ENCODE data around the gene KRTDAP. TPM values are rescaled to one million over a fixed set of nuclear protein-coding genes. Genes with fewer than 3 reads are reported as not detected.
A peak's percentile ranks its signal among the peaks of the same experiment; 100 is the strongest.

The KRTDAP gene
- total and polyA plus RNA-seq, 10 of the 15 experiments (the other 5 are each of a cell fraction or from before 2014, with no cell fraction given), result 0.23 TPM; not detected in 9

- TF ChIP-seq NBN (IDR thresholded peaks at IDR 0.05) (peak; percentile 99), CREB1 (IDR thresholded peaks at IDR 0.05; ENCODE audit: low read depth) (peak; percentile 73), SP1 (IDR thresholded peaks at IDR 0.05; ENCODE audit: low read depth, low read length) (peak; percentile 31), NR2F1 (conservative IDR thresholded peaks at IDR 0.05) (peak; percentile 63), FOXK2 (IDR thresholded peaks at IDR 0.05) (no peak), PRDM15 (CRISPR knock-in tag; IDR thresholded peaks at IDR 0.05) (no peak), GABPA (IDR thresholded peaks at IDR 0.05; ENCODE audit: low read depth) (peak; percentile 66; the same call in 1 of the 2 replicates), KLF5 (IDR thresholded peaks at IDR 0.05; ENCODE audit: partially characterized antibody) (peak; percentile 31), CREM (IDR thresholded peaks at IDR 0.05; ENCODE audit: low read depth) (peak; percentile 81; the same call in 1 of the 2 replicates), RB1 (IDR thresholded peaks at IDR 0.05; ENCODE audit: borderline replicate concordance) (no peak), EP300 (IDR thresholded peaks at IDR 0.05; ENCODE audit: borderline replicate concordance in 1 of 2, control insufficient read depth in 1 of 2, low read depth in 2 of 2, low read length in 2 of 2) (peak; percentile 92 to 97), BHLHE40 (IDR thresholded peaks at IDR 0.05; ENCODE audit: borderline replicate concordance in 1 of 2, low read depth in 2 of 2, low read length in 1 of 2) (peak; percentile 58 to 68), MLLT1 (IDR thresholded peaks at IDR 0.05) (peak; percentile 95), ATF7 (IDR thresholded peaks at IDR 0.05; ENCODE audit: low read depth) (peak; percentile 96), CBFB (IDR thresholded peaks at IDR 0.05; ENCODE audit: low read depth) (no peak), DPF2 (IDR thresholded peaks at IDR 0.05) (peak; percentile 96), MEF2B (IDR thresholded peaks at IDR 0.05; ENCODE audit: partially characterized antibody, poor library complexity, severe bottlenecking) (peak; percentile 98), EED (IDR thresholded peaks at IDR 0.05; ENCODE audit: low read depth) (peak; percentile 100), JUNB (IDR thresholded peaks at IDR 0.05) (peak; percentile 88), ATF2 (IDR thresholded peaks at IDR 0.05; ENCODE audit: low read length) (no peak; the same call in none of the 2 replicates)
- TF ChIP-seq, protein P1, sequence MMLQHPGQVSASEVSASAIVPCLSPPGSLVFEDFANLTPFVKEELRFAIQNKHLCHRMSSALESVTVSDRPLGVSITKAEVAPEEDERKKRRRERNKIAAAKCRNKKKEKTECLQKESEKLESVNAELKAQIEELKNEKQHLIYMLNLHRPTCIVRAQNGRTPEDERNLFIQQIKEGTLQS (IDR thresholded peaks at IDR 0.05; ENCODE audit: borderline replicate concordance, extremely low read depth, low read depth, low read length), result no peak
- TF ChIP-seq, protein P2, sequence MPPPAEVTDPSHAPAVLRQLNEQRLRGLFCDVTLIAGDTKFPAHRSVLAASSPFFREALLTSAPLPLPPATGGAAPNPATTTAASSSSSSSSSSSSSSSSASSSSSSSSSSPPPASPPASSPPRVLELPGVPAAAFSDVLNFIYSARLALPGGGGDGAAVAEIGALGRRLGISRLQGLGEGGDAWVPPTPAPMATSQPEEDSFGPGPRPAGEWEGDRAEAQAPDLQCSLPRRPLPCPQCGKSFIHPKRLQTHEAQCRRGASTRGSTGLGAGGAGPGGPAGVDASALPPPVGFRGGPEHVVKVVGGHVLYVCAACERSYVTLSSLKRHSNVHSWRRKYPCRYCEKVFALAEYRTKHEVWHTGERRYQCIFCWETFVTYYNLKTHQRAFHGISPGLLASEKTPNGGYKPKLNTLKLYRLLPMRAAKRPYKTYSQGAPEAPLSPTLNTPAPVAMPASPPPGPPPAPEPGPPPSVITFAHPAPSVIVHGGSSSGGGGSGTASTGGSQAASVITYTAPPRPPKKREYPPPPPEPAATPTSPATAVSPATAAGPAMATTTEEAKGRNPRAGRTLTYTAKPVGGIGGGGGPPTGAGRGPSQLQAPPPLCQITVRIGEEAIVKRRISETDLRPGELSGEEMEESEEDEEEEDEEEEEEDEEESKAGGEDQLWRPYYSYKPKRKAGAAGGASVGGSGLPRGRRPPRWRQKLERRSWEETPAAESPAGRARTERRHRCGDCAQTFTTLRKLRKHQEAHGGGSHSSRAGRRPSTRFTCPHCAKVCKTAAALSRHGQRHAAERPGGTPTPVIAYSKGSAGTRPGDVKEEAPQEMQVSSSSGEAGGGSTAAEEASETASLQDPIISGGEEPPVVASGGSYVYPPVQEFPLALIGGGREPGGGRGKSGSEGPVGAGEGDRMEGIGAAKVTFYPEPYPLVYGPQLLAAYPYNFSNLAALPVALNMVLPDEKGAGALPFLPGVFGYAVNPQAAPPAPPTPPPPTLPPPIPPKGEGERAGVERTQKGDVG (CRISPR knock-in tag; IDR thresholded peaks at IDR 0.05), result no peak
These were observed 27.7 kb downstream of the KRTDAP start (continued) for GRCh38 chr19:35462476-35462953.

All from GM12878 (cell line).